Activated CD4-positive, alpha-beta T cell treated with anti-CD3 and anti-CD28 coated beads for 48 hours (primary cell): ENCODE results near the gene KNOP1.

Experiments
- DNase-seq: peaks from one replicate; pipeline ENCODE4 v3.0.0-alpha.2; 2020

KNOP1 gene

DNA sequence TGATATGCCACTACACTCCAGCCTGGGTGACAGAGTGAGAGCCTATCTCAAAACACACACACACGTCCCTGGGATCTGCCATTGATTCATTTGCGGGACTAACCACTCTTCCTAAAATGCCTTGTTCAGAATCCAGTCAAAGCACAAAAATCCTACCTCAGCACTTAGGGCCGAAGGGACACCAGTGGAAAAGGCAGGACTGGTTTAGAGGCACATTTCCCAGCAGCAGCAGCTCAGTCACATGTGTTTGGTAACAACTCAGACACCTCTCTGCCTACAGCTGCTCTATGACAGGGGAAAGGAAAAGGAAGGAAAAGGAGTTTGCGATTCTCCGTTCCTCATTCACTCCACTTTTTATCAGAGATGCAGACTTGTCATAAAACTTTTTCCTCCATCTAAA is 12.2 kb downstream of the KNOP1 start:
- DNase-seq = no peak

DNA sequence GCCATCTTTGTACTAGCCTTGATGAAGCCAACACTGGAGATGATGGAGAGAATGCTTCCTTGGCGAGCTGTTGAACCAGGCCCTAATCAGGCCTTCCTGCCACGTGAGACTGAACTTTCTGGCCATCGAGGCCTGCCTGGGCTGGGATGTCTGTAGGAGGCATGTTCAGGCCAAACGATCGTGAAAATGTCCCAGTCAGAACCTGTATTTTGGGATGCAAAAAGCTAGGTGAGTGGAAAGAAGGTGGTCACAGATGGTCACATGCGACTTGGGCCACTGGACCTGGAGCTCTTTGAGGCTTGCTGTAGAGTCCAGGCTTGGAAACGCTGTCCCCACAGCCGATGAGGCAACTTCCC is 12.9 kb downstream of the KNOP1 start:
- no peak for DNase-seq

DNA sequence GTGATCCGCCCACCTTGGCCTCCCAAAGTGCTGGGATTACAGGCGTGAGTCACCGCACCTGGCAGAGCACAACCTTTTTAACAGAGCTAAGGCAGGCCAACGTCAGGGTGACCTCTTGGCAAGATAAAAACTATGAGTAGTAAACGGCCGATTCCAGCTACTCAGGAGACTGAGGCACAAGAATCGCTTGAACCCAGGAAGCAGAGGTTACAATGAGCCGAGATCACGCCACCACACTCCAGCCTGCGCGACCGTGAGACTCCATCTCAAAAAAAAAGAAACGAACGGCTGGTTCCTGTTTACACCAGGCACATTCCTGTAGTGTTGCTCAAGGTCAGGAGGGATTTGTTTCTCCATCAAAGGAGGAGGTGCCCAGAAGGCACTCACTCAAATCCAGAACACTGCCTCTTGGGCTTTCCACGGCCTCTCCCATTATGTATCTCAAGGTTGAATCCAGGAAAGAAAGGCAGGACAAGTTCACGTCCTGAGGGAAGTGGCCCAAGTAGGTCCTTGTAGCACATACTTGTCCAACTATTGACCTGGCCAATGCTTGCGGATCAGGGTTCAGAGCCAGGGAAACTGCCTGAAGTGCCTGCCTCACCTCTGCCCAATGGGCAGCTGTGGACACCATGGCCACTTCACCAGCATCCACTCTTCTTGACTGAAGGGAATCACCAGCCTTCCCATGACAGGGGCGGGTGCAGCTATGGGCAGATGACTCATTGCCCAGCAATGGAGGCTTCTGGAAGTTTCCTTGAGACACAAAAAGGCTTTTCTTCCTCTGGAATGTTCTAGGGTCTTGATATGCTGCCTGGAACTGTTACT is 13.5 kb downstream of the KNOP1 start:
- no peak for DNase-seq

DNA sequence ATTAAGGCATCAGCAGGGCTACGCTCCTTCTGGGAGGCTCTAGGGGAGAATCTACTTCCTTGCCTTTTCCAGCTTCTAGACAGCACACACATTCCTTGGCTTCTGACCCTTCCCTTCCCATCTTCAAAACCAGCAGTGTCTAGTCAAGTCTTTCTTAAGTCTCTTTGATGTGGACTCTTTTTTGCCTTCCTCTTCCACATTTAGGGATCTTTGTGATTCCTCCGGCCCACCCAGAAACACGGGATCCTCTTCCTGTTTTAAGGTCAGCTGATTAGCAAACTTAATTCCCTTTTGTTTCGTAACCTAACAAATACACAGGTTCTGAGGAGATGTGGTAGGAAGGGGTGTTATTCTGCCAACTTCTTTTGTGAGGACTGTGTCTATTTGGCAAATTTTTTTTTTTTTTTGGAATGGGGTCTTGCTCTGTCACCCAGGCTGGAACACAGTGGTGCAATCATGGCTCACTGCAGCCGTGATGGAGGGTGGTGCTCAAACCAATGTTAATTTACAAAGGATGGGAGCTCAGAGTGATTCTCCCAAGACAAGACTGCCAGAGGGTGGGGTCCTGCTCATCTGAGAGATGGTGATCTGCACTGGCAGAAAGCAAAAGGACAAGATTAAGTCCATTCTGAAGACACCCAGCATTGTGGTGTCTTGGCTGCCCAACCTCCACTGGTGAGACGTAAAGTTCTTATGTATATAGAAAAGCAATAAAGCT is 14.7 kb downstream of the KNOP1 start:
- no peak for DNase-seq

DNA sequence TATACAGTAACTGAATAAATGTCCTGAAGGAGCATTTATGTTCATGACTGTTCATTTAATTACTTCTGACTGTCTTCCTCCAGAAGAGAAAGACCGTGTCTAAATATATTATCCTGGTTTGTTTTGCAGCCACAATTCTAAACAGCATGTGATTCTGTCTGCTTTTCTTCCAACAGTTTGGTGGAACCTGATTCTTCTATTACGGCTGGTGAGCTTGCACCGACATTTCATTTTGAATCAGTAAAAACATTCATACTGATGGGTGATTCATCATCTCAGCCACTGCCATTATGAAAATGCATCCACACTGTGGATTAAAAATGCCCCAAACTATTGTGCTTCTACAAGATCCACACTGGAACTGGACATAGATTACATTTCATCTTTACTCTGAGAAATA is 16.9 kb downstream of the KNOP1 start:
- DNase-seq = no peak

DNA sequence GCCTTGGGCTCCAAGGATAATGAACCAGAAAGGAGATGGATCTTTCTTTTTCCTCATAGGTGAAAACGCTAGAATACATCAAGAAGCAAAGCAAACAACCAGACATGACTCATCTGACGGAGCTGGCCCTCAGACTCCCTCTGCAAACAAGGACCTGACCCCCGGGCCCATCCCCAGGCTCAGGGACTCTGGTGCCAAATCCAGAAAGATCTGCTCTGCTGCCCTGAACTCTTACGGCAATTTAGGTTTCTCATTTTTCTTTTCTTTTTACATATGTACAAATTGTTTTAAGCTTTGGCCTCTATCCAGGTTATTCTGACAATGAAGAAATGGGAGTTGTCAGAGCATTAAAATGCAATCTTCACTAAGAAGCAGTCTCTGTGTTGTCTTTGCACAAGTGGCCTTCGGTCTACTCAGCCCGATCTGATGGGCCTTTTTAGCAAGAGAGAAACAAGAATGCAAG is 17.7 kb downstream of the KNOP1 start:
- DNase-seq = no peak

DNA sequence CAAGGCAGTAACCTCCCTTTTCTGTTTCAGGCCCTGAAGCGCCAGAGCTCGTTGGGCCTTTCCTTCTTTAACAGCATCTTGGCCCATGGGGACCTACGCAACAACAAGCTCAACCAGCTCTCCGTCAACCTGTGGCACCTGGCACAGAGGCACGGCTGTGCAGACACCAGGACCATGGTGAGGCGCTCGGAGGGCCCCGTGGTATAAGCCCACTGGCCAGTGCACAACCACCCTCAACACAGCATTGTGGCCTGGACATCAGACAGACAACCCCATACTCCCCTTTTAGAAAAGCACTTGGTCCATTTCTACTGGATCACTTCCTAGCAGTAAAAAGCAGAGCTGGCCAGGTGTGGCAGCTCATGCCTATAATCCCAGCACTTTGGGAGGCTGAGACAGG is 18.6 kb downstream of the KNOP1 start:
- DNase-seq = no peak

DNA sequence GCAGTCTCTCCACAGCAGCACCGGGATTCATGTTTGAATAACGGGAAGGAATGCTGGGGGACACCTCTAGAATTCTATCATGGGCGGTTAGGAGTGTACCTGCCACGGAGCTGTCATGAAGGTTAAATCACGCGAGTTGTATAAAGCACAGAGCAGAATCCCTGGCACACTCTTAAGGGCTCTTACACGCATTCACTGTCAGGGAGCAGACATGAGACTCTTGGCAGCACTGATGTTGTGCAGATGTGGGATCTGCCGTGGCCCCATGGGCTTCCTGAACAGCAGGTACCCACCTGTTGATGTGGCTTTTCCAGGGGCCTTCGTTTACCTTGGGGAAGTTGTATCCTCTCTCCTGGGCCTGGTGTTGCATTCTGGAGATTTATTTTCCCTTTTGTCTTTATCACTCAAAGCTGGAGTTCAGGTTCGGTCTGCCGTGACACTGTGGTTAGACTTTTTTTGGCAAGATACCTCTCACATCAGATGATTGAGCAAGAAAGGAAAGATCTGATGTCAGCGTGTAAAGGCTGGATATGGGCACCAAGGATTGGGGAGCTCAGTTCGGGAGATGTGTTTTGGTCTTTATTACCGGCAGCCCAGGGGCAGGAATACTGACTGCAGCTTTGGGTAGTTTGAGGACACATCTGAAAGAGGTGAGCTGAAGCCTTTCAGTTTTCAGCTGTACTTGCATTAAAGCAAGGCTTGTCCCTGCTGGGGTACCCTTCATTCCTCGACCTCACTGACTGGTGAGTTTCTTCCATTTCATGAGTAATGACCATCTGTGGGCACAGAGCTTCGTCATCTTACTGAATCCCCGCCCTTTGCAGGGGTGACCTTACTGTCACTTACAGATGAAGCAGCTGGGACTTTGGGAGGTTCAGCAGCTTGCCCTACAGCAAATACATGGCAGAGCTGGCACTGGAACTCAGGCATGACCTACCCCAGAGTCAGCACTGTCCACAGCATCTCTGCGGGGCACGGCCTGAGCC is 19.3 kb downstream of the KNOP1 start:
- peak; percentile 37 for DNase-seq

DNA sequence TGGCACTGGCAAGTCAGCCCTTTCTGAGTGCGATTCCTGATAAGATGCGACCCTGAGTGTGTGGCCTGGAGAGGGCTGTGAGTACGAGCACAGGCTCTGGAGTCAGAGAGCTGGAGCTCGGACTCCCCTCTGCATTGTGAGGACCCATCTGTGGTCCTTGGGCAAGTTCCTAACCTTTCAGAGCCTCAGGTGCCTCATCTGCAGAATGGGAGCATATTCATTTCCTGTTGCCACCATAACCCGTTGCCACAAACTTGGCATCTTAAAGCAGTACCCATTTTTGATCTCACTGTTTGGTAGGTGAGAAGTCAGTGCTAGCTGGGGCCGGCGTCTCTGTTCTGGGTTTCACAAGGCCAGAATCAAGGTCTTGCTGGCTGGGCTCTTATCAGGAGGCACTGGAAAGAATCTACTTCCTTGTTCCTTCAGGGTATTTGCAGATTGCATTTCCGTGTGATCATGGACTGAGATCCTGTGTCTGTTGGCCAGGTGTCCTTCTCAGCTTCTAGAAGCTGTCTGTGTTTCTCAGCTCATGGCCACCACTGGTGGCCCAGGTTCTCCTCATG is 20.2 kb downstream of the KNOP1 start:
- DNase-seq = no peak

DNA sequence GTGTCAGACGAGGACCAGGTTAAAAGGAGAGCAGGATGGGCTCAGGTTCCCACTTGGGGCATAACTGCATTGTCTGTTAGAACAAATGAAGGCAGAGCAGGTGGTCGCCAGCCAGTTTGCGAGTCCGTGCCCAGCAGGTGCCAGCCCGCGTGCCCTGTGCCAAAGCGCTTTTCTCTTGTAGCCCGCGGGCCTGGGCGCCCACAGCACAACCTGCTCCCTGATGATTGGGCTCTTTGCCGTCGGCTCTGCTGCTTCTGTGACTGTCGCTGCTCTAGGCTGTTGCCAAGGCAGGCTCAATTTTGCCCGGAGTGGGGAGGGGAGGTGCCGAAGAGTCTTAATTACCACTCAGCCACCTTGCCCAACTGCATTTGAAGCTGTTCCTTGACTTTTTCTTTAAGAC is 21.1 kb downstream of the KNOP1 start:
- DNase-seq = no peak

DNA sequence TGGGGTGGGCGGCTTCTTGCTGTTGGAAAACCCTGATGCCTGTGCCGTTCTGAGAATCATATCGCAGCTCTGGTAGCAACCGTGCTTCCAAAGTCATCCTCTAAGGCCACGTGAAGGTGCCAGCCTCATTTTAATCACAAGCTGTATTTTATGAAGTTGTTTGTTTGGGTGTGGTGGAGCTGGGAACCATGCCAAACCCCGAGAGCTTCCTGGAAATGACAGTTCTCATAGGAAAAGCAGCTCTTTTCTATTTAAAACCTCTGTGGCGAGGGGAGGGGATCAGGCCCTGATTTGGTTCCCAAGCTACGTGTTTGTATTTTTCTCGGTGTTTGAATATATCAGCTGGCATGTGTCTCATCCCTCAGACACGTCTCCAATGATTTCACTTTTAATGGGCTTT is 21.7 kb downstream of the KNOP1 start:
- peak; percentile 53 for DNase-seq

DNA sequence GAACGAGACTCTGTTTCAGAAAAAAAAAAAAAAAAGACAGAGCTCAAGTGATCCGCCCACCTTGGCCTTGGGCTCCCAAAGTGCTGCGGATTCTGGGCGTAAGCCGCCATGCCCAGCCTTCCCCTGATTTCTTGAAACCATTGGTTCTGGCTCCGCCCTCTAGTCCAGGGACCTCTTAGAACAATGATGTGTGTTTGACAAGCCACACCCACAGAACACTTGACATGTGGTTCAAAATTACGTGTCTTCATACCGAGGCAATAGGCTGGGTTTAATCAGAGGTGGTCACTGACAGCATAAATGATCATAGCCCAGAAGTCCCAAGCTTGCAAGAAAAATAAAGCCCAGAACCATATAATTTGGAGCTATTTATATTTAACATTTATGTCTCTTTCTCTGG is 23.0 kb downstream of the KNOP1 start:
- DNase-seq = no peak

DNA sequence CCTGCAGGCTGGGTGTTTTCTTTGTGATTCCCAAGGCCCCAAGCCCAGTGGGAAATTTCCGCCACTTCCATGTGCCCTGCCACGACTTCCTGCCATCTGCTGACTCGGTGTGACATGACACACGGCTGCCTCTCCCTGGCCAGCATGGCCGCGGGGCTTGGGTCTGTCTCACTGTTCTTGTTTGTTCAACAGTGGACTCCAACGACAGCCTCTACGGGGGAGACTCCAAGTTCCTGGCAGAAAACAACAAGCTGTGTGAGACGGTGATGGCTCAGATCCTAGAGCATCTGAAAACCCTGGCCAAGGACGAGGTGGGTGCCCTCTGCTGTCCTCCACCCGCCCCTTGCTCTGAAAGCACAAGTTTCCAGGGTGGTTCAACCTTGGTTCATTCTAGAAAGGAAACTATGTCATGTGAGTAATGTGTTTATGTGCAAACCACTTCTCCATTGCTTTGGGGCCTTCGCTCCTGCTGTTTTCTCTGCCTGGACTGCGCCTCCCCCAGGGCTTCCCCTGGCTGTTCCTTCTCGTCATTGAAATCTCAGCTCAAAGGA is 26.8 kb downstream of the KNOP1 start:
- peak; percentile 9 for DNase-seq

DNA sequence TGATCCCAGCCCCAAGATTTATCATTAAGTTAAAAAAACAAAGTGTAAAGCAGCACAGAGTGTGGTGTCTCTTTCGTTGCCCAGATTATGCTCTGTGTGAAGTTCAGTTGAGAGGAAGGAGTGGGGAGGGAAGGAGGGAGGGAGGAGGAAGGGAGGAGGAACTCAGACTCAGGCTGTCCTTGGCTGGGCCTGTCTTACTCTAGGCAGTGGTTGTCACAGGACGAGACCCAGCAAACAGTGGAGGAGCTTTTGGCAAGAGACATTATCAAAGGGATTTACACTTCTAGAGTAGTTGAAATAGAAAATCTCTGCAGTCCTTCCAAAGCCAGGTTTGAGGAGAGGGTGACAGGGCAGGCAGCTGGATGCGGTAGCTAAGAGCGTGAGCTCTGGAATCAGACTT is 27.8 kb downstream of the KNOP1 start:
- DNase-seq = no peak

DNA sequence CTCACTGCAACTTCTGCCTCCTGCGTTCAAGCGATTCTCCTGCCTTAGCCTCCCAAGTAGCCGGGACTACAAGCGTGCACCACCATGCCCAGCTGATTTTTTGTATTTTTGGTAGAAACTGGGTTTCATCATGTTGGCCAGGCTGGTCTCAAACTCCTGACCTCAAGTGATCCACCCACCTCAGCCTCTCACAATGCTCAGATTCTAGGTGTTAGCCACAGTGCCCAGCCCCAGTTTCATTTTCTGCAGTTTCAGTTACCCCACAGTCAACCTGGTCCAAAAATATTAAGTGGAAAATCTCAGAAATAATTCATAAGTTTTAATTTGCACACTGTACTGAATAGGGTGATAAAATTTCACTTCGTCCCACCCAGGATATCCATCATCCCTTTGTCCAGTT is 28.7 kb downstream of the KNOP1 start:
- DNase-seq = no peak

DNA sequence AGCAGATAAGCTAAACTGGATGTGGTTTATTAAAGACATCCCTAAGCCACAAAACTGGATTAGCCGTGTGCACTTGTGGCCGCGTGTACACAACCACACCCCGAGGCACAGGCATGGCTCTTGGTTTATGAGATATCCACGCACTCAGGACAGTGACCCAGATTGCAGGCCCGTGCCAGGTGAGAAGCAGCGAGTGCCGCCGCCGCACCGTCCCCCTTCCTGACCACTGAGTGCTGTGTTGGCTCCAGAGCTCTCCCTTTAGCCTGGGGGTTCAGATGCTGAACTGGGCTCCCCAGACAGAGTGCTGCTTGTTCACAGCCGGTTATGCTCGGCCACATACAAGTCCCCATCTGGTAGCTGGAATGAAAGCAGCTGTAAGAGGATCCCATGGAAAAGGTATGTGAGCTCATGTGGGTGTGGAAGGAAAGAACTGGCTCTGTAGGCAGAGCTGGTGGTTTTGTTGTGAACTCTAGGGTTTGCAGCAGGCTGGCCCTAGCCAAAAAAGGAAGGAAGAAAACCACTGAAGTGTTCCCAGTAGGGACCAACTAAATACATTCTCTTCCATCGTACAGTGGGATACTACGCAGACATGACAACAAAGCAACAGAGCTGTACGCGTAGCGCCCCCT is 29.5 kb downstream of the KNOP1 start:
- no peak for DNase-seq

DNA sequence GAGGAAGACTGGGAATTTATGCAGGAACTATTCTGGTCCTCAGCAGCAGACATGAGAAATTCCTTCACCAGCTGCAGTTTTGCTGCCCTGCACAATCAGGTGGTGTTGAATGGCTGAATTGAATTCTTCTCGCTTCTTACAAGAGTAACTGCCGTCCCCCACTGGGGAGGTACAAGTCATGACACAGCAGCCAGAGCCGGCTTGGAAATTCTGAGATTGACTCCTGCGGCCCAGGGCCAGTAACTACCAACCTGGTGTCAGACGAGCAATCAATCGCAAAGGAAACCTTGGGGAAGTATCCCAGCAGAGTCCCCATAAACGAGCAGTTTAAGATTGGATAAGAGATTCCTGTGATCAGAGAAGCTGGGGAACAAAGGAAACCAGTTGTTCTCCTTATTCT is 30.7 kb downstream of the KNOP1 start:
- DNase-seq = no peak

DNA sequence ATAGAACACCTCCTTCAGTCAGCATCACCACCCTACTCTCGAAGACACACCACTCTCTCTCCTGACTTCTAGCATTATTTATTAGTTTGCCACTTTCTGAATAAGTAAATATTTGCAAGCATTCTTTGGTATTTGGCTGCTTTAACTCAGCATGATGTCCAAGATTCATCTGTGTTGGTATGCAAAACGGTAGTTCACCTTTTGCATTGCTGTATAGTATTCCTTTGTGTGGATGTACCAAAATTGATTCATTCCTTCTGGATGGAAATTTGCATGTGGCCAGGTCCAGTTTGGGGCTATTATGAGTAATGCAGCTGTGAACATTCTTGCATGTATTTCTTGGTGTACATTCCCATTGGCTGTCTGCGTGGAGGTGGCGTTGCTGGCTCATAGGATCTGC is 32.9 kb downstream of the KNOP1 start:
- no peak for DNase-seq

DNA sequence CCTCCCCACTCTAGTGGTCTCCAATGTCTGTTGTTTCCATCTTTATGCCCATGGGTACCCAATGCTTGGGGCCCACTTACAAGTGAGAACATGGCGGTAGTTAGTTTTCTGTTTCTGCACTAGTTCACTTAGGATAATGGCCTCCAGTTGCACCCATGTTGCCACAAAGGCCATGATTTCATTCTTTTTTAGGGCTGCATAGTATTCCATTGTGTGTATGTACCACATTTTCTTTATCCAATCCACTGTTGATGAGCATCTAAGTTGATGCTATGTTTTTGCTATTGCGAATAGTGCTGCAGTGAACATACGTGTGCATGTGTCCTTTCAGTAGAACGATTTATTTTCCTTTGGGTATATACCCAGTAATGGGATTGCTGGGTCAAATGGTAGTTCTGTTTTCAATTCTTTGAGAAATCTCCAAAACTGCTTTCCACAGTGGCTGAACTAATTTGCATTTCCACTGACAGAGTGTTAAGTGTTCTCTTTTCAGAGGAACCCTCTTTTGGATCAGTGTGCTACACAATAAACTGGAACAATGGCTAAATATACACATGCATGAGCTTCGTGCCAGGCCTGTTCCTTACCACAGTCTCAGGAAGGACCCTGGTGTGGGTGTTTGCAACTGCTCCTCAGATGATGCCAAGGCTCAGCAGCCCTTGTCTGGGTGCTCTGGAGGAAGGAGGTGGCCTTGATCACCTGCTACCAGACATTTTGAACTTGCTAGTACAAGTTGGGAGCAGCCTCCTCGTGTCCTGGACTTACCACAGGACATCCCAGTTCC is 34.4 kb downstream of the KNOP1 start:
- no peak for DNase-seq

DNA sequence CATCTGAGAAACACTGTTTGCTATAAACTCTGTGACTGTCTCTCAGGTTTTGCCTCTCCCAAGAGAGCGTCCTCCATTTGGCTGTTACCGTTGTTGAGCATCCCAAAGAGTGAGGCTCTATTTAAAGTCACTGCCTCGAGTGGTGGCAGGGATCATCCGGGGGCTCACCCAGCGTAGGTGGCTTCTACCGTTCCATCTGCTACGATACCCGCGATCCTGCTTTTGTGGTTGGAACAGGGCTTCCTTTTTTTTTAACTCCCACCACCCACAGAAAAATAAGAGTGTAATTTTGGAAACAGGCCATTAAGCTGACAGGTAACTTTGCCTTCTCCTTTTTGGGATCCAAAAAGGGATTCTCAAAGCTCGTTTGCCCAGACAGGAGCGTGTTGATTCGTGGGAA is 36.4 kb downstream of the KNOP1 start:
- no peak for DNase-seq

DNA sequence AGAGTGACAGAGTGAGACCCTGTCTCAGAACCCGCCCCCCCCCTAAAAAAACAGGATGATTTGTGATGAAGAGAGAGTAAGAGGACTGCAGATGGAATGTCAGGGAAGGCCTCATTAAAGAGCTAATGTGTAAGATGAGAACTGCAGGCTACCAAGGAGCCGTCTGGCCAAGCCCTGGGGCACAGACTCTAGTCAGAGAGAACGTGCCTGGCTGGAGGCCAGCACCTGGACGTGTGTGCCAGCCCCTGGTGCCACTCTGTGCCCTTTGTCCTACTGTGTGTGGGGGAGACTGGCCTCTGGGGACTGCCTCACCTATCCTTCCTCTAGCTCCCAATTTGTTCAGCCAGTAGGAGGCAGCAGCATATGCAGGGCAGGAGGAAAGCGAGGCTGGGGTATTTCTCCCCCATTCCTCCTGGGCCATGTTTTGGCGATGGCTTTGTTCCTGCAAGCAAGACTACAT is 37.1 kb downstream of the KNOP1 start:
- DNase-seq = no peak
